Activated CD4-positive, alpha-beta T cell treated with anti-CD3 and anti-CD28 coated beads for 24 hours (primary cell): ENCODE results near the gene HDHD5.
"Not testable (repeated sequence)": the region's sequence is repeated elsewhere in the genome, so short reads cannot be mapped to it uniquely, and the experiment has no call there.

Experiments used
- DNase-seq, 2 donors: peaks; one replicate each; pipeline ENCODE4 v3.0.0-alpha.2; 2020; ENCODE audit warnings: low read depth in 2 of 2

Gene HDHD5

DNA sequence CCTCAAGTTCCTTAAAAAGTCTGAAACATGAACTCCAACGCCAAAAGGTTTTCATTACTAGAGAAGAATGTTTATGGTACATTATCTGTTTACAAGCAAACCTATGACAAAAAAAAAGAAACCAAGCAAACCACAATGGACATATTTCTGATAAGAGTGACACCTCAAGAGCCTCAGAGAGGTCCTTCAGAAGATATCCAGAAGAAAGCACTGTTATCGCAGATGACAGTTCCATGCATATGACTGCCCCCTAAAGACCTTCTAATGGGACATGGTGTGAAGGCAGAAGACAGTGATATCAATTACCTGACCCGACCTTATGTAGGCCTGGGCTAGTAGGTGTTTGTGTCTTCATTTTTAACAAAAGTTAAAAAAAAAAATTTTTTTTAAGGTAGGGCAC lies 3.1 kb downstream of the HDHD5 start:
- no peak for DNase-seq

DNA sequence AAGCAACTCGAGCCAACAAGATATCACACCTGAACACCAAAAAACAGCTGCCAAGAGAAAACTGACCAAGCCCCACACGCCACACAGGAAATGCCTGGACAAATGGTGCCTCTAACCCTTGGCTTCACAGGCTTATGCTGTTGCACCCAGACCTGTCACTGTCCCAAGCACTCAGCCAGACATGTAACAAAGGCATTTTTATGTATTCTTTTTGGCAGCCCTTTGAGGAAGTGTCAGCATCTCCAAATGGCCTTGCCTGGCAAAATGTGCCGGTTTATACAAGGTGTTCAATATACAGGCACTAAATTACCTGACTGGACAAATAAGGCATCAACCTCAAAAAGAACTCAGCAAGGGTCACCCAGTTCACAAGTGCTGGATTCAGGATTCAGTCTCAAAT lies 6.1 kb downstream of the HDHD5 start:
- no peak for DNase-seq

DNA sequence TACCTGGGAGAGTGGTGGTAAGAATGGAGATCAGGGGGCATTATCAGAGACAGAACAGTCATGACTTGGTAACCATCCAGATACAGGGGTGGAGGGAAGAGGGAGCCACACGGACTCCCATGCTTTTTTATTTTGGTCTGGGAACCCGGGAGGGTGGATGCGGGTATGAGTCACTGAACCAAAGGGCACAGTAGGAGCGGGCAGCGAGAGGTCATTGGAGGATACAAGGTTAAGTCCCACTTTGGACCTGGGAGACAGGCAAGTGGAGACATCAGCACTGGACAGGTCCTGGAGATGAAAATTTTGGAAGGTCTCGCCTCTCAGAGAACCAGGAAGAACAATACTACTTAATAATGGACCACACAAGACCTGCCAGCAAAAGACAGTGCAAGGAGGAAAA lies 6.7 kb downstream of the HDHD5 start:
- DNase-seq = no peak

DNA sequence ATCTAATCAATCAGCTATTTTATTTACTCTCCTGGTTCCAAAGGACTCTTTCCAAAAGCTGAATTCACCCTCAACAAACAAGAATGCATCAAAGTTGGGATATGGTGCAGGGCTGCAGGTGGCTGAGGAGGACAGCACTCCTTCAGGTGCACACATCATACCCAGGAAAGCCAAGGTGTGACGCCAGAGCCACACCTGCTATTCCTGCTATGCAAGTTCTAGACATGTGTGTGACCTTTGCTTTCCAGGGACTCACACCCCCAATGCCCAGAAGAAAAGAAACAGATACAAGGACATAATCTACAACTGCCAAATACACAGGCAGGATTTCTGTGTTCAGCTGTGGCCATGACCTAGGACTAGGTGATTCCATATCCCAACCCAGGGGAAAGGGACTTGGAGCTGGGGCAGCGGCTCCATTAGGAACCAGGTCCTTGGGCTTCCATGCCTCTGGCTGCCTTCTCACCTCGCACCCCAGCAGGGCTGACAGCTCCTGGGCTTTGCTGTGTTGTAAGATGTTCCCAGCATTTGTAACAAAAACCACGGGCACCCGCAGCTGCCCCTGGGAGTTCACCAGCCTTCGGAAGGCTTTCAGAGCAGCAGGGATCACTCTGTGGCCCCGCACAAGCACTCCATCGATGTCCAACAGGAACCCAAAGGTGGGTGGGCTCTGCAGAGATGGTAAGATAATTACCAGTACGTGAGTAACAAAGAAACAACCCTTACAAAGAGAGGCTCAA lies 9.8 kb downstream of the HDHD5 start:
- no peak for DNase-seq

DNA sequence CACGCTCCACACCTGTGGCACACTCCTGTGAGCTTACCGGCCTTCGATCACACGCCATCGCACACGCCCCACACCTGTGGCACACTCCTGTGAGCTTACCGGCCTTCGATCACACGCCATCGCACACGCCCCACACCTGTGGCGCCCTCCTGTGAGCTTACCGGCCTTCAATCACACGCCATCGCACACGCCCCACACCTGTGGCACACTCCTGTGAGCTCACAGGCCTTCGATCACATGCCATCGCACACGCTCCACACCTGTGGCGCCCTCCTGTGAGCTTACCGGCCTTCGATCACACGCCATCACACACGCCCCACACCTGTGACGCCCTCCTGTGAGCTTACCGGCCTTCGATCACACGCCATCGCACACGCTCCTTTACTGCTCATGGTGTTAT lies 11.6 kb downstream of the HDHD5 start:
- not testable (repeated sequence) for DNase-seq

DNA sequence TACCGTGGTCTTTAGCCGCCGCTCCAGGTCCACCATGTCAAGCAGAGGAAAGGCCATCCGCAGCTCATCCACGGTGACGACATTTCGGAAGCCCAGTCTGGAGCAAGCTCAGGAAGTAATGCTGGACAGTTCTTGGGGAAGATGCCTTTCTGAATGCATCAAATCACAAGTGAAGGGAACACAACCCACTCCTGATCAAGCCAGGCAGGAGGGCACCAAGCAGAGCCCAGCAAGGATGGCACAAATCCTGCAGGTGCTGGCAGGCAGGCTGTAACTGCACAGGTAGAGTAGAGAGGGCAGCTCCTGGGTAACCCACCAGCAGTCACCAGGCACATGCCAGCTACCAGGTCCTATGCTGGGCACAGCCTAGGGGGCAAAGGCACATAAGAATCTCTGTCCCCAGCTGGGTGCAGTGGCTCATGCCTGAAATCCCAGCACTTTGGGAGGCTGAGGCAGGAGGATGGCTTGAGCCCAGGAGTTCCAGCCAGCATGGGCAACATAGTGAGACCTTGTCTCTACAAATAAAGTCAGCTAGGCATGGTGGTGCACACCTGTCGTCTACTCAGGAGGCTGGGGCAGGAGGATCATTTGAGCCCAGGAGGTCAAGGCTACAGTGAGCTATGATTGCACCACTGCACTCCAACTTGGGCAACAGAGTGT lies 13.9 kb downstream of the HDHD5 start:
- DNase-seq = no peak

DNA sequence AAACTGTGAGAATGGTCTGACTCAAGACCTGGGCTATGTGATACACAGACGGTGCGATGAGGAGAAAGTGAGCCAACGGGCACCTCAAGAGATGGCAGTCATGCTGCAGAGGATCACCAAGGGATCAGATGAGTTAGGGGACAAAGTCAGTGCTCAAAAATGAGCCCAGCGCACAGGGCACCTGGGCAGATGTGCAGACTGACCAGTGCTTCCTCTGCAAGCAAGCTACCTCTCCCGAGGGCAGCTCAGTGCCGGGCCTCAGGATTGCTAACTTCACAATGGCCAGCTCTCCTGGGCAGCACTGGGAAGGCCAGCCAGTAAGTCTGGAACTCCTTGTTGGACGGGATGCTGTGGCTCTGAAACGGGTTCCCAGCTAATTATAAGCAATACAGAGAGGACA lies 15.3 kb downstream of the HDHD5 start:
- no peak for DNase-seq

DNA sequence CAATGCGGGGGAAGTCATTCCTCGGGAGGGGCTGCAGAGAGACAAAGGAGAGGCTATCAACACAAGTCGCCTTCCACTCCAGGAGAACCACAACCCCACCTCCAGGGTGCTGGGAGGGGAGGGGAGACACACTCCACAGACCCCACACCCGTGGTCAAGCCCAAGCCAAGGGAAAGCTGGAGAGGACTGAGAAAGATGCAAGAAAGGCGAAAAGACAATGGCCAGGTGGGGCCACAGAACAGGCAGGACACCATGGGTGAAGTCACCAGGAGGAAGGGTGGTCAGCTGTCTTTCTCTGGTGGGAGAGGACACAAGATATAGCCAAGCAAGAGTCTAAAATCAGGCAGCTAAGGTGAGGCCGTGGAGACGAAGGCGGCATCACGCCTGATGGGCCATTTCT lies 16.0 kb downstream of the HDHD5 start:
- DNase-seq = no peak

DNA sequence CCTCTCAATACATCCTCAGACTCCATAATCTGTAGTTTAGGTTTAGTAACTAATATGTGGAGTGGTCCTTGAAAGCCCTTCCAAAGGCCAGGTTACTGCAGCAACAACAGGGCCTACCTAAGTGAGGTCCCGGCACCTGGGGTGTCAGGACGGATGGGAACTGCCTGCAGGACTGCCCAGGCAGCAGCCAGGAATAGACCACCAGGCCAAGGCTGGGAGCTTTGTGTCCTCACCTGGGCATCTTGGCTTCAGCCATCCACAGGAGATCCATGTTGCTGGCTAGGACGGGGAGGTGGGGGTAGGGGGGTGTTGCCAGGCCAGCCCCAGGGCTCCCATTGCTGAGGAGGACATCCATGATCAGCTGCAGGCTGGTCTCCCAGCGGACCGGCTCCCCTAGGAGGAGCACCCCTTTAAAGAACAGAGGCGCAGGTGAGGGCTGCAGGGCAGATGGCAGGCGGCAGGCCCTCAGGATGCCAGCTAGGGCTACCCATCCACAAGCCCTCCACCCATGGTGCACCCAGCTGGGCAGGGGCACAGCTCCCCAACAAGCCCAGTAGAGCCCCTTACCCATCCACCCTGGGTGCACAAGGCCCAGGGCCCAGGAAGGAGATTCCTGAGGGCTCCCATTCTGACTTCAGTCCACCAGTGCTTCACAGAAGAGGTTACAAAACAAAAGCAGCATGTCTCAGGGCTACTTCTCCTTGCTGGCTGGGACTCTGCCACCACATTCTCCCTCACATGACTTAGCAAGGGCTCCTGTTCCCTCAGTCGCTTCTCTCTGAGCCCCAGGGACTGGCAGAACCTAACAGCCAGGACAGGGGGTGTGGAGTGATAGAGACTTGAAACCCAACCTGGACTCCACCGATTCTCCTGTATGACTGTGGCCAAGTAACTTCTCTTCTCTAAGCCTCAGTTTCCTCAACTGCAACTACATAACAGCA lies 18.0 kb downstream of the HDHD5 start:
- no peak for DNase-seq

DNA sequence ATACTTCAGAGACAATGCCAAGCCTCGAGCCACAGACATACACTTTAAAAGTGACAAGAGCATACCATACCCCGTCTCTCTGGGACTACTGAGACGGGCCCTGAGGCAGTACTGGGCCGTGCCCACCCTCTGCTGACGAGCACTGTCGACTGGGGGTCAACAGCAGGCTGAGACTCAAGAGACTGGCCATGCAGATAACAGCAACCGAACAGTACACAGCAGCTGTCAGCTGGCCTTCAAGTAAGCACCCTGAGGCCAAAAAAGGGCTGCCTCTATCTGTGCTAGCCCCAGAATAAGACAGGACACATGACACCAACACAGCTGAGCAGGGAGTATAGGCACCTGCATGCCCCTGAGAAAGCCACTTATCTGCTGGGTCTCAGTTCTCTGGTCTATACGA lies 19.1 kb downstream of the HDHD5 start:
- no peak for DNase-seq

DNA sequence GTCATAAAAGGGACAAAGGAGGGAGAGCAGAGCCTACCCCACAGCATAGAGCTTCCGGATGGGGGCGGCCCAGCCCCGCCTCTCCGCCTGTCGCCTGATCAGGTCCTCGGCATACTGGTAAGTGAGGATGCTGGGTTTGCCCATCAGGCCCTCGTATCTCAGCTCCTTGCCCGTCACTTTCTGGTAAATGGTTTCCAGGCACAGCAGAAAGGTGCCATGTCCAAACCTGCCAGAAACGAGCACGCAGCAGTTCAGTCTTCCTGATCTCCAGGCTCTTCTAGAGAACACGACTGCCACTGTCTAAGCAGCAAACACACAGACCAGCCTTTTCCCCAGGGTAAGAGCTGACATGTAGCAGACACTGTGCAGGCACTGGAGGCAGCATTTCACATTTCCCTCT lies 20.6 kb downstream of the HDHD5 start:
- no peak for DNase-seq

DNA sequence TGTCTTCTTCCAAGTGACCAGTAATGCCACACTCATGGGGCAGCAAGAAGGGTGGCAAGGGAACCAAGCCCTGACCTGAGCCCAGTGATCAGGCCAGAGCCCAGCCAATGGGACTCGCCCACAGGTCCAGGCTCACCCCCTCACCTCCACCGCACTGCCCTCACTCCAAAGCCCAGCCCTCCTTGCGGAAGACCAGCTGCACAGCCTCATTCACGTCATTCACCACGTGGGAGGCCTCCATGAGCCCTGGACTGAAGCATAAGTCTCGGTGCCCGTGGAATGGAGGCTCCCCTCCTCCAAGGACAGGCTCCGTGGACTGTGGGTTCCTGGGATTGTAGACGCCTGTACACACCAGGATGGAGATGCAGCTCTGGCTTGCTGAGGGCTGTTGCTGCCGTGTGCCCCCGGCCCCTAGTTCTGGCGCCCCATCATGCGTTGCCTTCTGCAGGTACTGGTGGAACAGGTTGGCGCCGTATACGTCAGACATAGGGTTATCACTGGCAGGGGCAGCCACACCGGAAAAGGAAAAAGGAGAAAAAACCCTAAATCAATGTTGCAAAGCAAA lies 21.1 kb downstream of the HDHD5 start:
- no peak for DNase-seq

DNA sequence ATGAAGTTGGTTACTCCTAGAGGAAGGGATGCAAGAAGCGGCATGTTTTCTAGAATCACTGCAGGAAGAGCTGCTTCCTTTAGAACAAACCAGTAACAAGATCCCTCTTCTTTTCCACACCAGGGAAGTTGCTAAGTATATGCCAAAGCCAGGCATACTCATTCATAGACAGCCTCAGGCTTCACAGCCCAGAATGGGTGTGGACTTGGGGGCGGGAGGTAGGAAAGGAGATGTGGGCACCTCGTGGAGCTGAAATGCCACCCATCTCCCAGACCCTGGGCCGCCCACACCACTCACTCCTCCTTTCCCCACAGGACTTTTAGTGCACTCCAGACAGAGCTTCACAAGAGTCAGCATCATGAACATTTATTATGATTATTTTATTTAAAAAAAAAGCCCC lies 21.9 kb downstream of the HDHD5 start:
- DNase-seq = no peak

DNA sequence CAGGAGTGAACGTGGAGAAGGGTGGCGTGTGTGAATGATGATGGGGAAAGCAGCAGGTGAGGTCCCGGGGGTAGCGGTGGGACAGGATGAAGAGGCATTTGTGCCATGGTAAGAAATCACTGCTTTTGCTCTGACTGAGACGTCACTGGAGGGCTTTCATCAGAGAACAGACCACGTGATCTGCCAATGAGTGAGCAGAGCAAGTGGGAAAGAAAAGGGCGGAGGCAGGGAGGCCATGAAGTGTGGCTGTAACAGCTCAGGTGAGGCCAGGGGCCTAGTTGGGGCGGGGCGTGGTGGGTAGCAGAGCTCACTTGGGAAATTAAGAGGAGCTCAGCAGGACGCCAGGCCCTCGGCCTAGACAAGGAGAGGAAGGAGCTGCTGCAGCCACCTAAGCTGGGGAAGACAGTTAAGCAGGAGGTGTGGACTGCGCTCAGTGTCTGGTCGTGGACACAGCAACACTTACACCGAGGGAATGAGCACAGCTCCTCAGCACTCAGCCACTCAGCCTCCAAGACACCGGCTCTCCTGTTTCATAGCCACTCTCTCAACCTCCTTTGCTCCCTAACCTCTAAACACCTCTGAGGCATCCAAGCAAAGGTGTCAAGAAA lies 23.8 kb downstream of the HDHD5 start:
- DNase-seq = no peak

DNA sequence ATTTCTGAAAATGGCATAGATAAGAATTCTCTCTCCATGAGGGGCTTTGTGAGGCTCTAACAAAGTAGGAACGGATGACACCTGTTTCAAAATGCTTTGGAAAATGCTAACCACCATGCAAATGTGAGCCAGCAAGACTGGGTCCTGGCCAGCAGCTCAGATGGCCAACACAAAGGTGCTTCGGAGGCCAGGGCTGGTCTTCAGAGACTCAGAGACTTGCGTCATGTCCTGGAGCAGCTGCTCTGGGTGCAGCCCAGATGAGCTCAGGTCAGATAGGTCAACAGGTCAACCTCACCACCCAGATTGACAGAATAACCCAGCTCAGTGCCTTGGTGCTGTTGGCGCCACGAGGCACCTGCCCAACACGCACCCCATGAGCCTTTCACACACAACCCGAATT lies 25.9 kb downstream of the HDHD5 start:
- no peak for DNase-seq

DNA sequence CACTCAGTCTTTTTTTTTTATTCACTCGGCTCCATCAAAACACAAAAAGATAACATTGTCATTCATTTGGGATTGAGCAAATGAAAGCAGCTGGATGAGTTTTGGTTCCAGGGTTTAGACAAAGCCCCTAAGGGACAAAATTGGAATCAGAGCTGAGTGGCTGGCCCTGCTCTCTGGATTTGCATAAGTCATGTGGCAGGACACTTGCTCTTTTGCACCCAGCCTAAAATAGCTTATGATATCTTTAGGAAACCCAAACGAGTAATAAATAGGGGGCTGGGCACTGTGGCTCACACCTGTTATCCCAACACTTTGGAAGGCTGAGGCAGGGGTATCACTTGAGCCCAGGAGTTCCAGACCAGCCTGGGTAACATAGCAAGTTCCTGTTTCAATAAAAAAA lies 27.0 kb downstream of the HDHD5 start:
- DNase-seq = no peak

DNA sequence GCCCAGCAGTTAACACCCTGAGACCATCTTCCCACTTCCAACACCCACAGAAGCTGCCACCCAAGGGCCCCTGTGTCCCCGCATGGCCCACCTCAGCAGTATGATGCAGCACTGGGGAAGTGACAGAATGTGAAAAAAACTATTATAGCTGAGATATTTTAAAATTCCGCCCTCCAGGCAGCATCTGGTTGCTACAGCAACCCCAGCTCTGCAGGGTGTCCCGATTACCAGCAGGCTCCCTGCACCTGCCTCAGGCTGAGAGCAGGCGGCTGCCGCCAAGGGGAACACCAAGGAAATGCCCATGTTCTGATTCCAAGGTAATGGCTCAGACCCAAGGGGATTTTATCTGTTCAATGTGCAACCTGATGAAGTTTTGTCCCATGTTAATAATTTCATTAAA lies 27.4 kb downstream of the HDHD5 start:
- no peak for DNase-seq

DNA sequence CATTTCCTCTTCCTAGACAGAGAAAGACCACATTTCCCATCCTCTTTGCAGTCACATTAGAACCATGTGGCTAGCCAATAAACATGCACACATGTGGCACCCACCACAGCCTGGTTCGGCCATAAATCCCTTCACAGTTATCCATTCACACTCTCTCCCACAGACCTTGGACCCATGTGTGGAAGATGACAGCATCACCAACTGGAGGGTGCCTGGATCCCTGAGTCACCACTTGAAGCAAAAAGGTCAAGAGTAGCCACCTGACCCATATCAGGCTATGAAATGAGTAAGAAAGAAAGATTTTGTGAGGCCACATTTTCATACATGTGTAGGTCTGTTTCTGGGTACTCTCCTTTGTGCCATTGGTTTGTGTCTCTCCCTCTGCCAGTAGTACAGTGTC lies 28.9 kb downstream of the HDHD5 start:
- no peak for DNase-seq

DNA sequence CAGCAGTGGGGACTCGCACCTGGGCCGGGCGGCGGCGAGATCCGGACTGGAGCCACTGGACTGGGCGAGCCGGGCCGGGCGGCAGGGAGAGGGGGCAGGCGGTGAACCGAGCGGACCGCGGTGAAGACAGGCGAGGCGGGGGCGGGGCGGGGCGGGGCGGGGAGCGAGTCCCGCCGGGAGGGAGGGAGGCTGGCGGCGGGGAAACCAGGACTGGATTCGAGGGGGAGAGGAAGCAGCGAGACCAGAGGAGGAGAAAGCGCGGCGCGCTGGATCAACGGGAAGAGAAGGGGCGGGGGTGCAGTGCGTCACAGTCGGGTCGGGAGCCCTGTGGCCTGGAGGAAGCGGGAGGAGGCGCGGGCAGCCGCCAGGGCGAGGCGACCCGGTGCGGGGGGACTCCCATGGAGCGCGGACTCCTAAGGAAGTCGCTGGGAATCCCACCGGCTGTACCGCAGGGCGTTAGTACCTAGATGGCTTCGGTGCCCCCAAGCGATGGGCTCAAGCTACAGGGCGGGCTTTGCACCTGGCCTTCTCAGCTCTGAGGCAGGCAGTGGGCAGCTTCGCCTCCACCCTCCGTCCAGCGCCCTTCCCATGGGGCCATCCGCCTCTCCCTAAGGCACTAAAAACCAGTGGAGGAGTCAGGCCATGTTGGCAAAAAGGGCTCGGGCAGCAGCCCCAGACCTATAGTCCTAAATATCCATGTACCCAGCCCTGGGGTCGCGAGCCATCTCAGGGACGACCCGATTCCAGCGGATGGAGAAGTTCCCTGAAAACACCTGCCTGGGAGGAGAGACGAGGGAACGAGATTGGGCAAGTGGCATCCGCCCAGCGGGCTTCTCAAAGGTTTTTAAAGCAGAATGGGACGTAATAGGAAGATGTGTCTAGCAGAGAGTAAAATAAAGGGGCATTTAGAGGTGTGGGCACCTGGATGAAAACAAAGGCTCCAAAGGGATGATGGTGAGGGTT lies 37.6 kb downstream of the HDHD5 start, which contains the start of gene TMEM121B:
TSS of gene TMEM121B (minus strand) at position 128 of the 963 bp plus-strand sequence. CDS start 233 bp downstream, outside the sequence.
- DNase-seq = no peak

DNA sequence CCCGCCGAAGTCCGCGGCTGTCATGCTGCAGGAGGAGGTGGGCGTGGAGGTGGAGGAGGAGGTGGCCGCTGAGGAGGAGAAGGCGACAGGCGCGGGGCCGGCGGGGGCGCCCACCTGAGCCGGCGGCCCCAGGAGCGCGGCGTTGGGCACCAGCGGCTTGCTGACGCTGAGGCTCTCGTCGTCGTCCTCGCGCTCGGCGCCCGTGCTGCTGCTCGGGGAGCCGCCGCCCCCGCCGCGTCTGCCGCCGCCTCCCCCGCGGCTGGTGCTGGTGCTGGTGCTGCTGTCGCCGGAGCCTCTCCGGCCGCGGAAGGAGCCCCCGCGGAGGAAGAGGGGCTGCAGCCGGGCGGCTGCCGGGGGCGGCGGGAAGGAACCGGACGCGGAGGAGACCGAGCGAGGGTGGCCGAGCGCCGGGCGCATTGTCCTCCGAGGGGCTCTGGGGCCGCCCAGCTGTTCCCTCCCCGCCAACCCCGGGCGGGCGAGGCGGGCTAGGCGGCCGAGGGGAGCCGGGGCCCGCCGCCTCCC lies 38.3 kb downstream of the HDHD5 start:
- DNase-seq = no peak
